ENCODE results near the gene FOXJ2.

Gene FOXJ2

DNA sequence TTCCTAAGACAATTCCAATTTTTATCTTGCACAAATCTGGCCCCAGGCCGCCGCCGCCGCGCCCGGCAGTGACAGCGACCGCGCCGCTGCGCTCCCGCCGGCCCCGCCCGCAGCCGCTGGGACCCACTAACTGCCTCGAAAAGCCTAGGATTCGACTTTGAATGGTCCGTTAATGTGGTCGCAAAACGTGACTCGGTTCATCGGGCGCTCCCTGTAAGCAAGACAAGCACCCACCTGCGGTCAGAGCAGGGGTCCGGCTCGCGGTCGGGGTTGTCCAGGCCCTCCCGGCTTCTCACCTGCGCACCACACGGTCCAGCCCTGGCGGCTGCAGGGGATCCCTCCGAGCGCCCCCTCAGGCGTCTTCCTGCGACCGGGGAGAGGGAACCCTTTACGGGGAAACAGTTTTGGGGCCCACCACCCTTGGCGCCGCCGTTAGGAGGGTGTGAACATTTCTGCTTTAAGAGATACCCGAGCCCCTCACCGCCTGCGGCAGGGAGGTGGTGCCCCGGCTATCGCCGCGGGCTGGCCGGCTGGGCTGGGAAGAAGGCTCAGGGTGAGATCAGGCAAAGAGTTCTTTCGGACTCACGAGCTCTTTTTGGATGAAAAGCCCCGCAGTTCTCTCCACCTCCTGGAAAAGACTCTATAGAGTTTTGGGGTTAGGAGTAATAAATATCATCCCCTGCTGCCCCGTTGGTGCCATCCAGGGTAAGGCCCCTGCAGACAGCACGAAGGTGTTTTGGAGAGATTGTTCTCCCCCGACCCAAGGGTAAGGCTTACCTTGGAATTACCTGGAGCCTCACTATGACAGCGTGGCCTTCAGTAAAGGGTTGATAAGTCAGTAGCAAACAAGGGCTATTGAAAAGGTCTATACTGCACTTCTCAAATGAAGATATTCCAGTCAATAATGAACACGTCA, 13.6 kb upstream of the FOXJ2 start:
- Histone ChIP-seq H2AFZ (ENCODE audit: low read length) (peak overlapping the region; percentile 61), H3K27me3 (replicated peaks; ENCODE audit: insufficient read depth, low read length) (peaks cover 25% of the 10 kb centered on the region), H3K9me2 (replicated peaks; ENCODE audit: insufficient read depth, low read length) (no peaks in the 10 kb centered on the region), H3K79me2 (ENCODE audit: low read length) (no peaks in the 10 kb centered on the region), H3K4me3 (ENCODE audit: low read length) (peak overlapping the region; percentile 32), H3K9me3 (replicated peaks; ENCODE audit: insufficient read depth, low read length) (no peaks in the 10 kb centered on the region), H3K36me3 (replicated peaks; ENCODE audit: insufficient read depth, low read length) (no peaks in the 10 kb centered on the region), H3K4me2 (ENCODE audit: low read depth, low read length) (peak overlapping the region; percentile 46; the same call in 1 of the 2 replicates), H4K20me1 (ENCODE audit: insufficient read depth, low read length) (no peaks in the 10 kb centered on the region), H3K9ac (ENCODE audit: low read length) (no peak overlapping the region), H3K4me1 (ENCODE audit: low read length) (no peaks in the 10 kb centered on the region), H3F3A (ENCODE audit: insufficient read depth, low read length) (no peaks in the 10 kb centered on the region), H3K27ac (ENCODE audit: low read length) (no peak overlapping the region)
- DNase-seq: peak; percentile 36
- 0 out of 2 replicates have a peak, but pooled peaks have one; percentile 34 for TF ChIP-seq EZH2phosphoT487 (IDR thresholded peaks at IDR 0.05; ENCODE audit: low read length)
- TF ChIP-seq, protein P1, sequence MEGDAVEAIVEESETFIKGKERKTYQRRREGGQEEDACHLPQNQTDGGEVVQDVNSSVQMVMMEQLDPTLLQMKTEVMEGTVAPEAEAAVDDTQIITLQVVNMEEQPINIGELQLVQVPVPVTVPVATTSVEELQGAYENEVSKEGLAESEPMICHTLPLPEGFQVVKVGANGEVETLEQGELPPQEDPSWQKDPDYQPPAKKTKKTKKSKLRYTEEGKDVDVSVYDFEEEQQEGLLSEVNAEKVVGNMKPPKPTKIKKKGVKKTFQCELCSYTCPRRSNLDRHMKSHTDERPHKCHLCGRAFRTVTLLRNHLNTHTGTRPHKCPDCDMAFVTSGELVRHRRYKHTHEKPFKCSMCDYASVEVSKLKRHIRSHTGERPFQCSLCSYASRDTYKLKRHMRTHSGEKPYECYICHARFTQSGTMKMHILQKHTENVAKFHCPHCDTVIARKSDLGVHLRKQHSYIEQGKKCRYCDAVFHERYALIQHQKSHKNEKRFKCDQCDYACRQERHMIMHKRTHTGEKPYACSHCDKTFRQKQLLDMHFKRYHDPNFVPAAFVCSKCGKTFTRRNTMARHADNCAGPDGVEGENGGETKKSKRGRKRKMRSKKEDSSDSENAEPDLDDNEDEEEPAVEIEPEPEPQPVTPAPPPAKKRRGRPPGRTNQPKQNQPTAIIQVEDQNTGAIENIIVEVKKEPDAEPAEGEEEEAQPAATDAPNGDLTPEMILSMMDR (IDR thresholded peaks at IDR 0.05; ENCODE audit: low read length): no peak
- TF ChIP-seq EZH2 (optimal IDR thresholded peaks at IDR 0.05; ENCODE audit: low read depth, low read length): peak; percentile 69

GRCh38 chr12:8026291-8026900, 6.1 kb upstream of the FOXJ2 start:
- Histone ChIP-seq H3K9me3 (replicated peaks; ENCODE audit: insufficient read depth, low read length) (no peaks in the 10 kb centered on the region), H4K20me1 (ENCODE audit: insufficient read depth, low read length) (no peaks in the 10 kb centered on the region), H3K9me2 (replicated peaks; ENCODE audit: insufficient read depth, low read length) (no peaks in the 10 kb centered on the region), H3K27me3 (replicated peaks; ENCODE audit: insufficient read depth, low read length) (no peaks in the 10 kb centered on the region), H3K79me2 (ENCODE audit: low read length) (no peaks in the 10 kb centered on the region), H3K4me3 (ENCODE audit: low read length) (peak overlapping the region; percentile 66), H3K36me3 (replicated peaks; ENCODE audit: insufficient read depth, low read length) (no peaks in the 10 kb centered on the region), H3F3A (ENCODE audit: insufficient read depth, low read length) (peaks cover 6% of the 10 kb centered on the region), H3K4me2 (ENCODE audit: low read depth, low read length) (peak overlapping the region; percentile 81), H2AFZ (ENCODE audit: low read length) (peak overlapping the region; percentile 73), H3K27ac (ENCODE audit: low read length) (peak overlapping the region; percentile 99), H3K9ac (ENCODE audit: low read length) (peak overlapping the region; percentile 95), H3K4me1 (ENCODE audit: low read length) (no peaks in the 10 kb centered on the region)
- TF ChIP-seq EZH2 (optimal IDR thresholded peaks at IDR 0.05; ENCODE audit: low read depth, low read length) (no peak), EZH2phosphoT487 (IDR thresholded peaks at IDR 0.05; ENCODE audit: low read length) (no peak)
- TF ChIP-seq, protein P1 (IDR thresholded peaks at IDR 0.05; ENCODE audit: low read length): no peak
- peak; percentile 99 for DNase-seq

- Histone ChIP-seq H3K4me1 (ENCODE audit: low read length) (peaks cover 5% of the 10 kb centered on the region; the same call in 1 of the 2 replicates), H3K79me2 (ENCODE audit: low read length) (peaks cover 2% of the 10 kb centered on the region), H3K27ac (ENCODE audit: low read length) (no peak overlapping the region), H2AFZ (ENCODE audit: low read length) (no peak overlapping the region), H3K9ac (ENCODE audit: low read length) (no peak overlapping the region), H3K4me3 (ENCODE audit: low read length) (no peak overlapping the region), H3K9me3 (replicated peaks; ENCODE audit: insufficient read depth, low read length) (no peaks in the 10 kb centered on the region), H3K27me3 (replicated peaks; ENCODE audit: insufficient read depth, low read length) (no peaks in the 10 kb centered on the region), H3K4me2 (ENCODE audit: low read depth, low read length) (no peak overlapping the region), H4K20me1 (ENCODE audit: insufficient read depth, low read length) (no peaks in the 10 kb centered on the region), H3K36me3 (replicated peaks; ENCODE audit: insufficient read depth, low read length) (no peaks in the 10 kb centered on the region), H3F3A (ENCODE audit: insufficient read depth, low read length) (peaks cover 6% of the 10 kb centered on the region), H3K9me2 (replicated peaks; ENCODE audit: insufficient read depth, low read length) (no peaks in the 10 kb centered on the region)
- TF ChIP-seq EZH2 (optimal IDR thresholded peaks at IDR 0.05; ENCODE audit: low read depth, low read length) (no peak), EZH2phosphoT487 (IDR thresholded peaks at IDR 0.05; ENCODE audit: low read length) (no peak)
- no peak for DNase-seq
Observed at GRCh38 chr12:8027856-8028255, 4.7 kb upstream of the FOXJ2 start.
